PC-9 (cell line): ENCODE measurements around the gene ARSI. TPM values are rescaled to one million over a fixed set of nuclear protein-coding genes. Genes with fewer than 3 reads are reported as not detected.

Source experiments
- BruUV-seq: library from RNA; stranded (reverse); fragments of 400-500 nt; replicated peaks from 2 replicates; lab custom pipeline; 2021; lab: Mats Ljungman, UMichigan
- CTCF ChIA-PET: fragments of 300-600 bp; sonication (Branson Sonifier 250); formaldehyde crosslinking; loops from one replicate; lab custom pipeline; 2022; ENCODE audit warnings: antibody characterized with exemption; lab: Charles Lee
- POLR2A ChIA-PET: fragments of 300-600 bp; sonication (Branson Sonifier 250); formaldehyde crosslinking; loops from one replicate; lab custom pipeline; 2022; ENCODE audit warnings: antibody characterized with exemption; ENCODE audit not compliant: unreplicated experiment; lab: Charles Lee
- DNase-seq, 2 experiments: peaks; one replicate each; pipeline versions ENCODE4 v3.0.0 to v3.0.0-alpha.2; 2015 to 2022; ENCODE audit warnings: mixed read lengths in 1 of 2
- H2AFZ ChIP-seq: fragments of 200-600 bp; sonication (generic); 2 replicates; pipeline ENCODE4 v1.8.1; 2017; ENCODE audit warnings: antibody characterized with exemption
- H3F3A ChIP-seq: fragments of 200-600 bp; sonication (generic); 2 replicates; pipeline ENCODE4 v1.8.1; 2017; ENCODE audit warnings: antibody characterized with exemption, mild to moderate bottlenecking, low read depth; ENCODE audit not compliant: insufficient read depth
- H3K27ac ChIP-seq: fragments of 200-600 bp; sonication (generic); 2 replicates; pipeline ENCODE4 v1.6.1; 2016; ENCODE audit warnings: mixed run types
- H3K27me3 ChIP-seq: fragments of 200-600 bp; sonication (generic); 2 replicates; pipeline ENCODE4 v1.6.1; 2016; ENCODE audit warnings: low read depth, mixed run types; ENCODE audit not compliant: insufficient read depth
- H3K36me3 ChIP-seq: fragments of 200-600 bp; sonication (generic); 2 replicates; pipeline ENCODE4 v1.6.1; 2016; ENCODE audit warnings: low read depth, mixed run types
- H3K4me1 ChIP-seq: fragments of 200-600 bp; sonication (generic); replicated peaks from 2 replicates; pipeline ENCODE4 v1.6.1; 2016; ENCODE audit warnings: mixed run types; ENCODE audit not compliant: insufficient read depth
- H3K4me2 ChIP-seq: fragments of 200-600 bp; sonication (generic); 2 replicates; pipeline ENCODE4 v1.6.1; 2017; ENCODE audit warnings: mixed run types
- H3K4me3 ChIP-seq: fragments of 200-600 bp; sonication (generic); 2 replicates; pipeline ENCODE4 v1.6.1; 2016; ENCODE audit warnings: mixed run types
- H3K79me2 ChIP-seq: fragments of 200-600 bp; sonication (generic); 2 replicates; pipeline ENCODE4 v1.6.1; 2017; ENCODE audit warnings: low read depth, mixed run types
- H3K9me2 ChIP-seq: fragments of 200-600 bp; sonication (generic); 2 replicates; pipeline ENCODE4 v1.8.1; 2017; ENCODE audit warnings: mild to moderate bottlenecking; ENCODE audit not compliant: insufficient read depth
- H3K9me3 ChIP-seq: fragments of 200-600 bp; sonication (generic); 2 replicates; pipeline ENCODE4 v1.8.1; 2016; ENCODE audit warnings: low read depth; ENCODE audit not compliant: insufficient read depth
- H4K20me1 ChIP-seq: fragments of 200-600 bp; sonication (generic); 2 replicates; pipeline ENCODE4 v1.8.1; 2017; ENCODE audit not compliant: insufficient read depth
- CTCF ChIP-seq: fragments of 200-600 bp; sonication (generic); conservative IDR thresholded peaks from 2 replicates; pipeline ENCODE4 v1.6.1; 2017; ENCODE audit warnings: mixed run types, antibody characterized with exemption, mild to moderate bottlenecking, moderate library complexity
- EZH2 ChIP-seq: fragments of 200-600 bp; sonication (generic); IDR thresholded peaks from 2 replicates; pipeline ENCODE4 v1.8.0; 2017; ENCODE audit warnings: antibody characterized with exemption, low read depth
- intact Hi-C: fragments of 100-400 bp; cut with micrococcal nuclease; formaldehyde crosslinking; loops from one replicate; pipeline ENCODE4 v1.10.0; 2022; ENCODE audit not compliant: unreplicated experiment
- total RNA-seq: library from RNA; stranded (reverse); gene quantifications from 2 replicates; pipeline ENCODE4 v1.2.3, GENCODE V29; 2021

The ARSI gene
- total RNA-seq, 1 experiment from 2014 or later = 2.6 TPM

GRCh38 chr5:150326707-150327106, 24.0 kb upstream of the ARSI start:
- Histone ChIP-seq H3K36me3 (no peaks in the 10 kb centered on the region), H4K20me1 (no peaks in the 10 kb centered on the region), H3K27ac (no peak overlapping the region), H3K4me3 (no peak overlapping the region), H3K79me2 (no peaks in the 10 kb centered on the region), H3K27me3 (no peaks in the 10 kb centered on the region), H3F3A (peaks cover 10% of the 10 kb centered on the region), H3K4me1 (peaks cover 17% of the 10 kb centered on the region), H3K4me2 (no peak overlapping the region), H3K9me2 (no peaks in the 10 kb centered on the region), H3K9me3 (no peaks in the 10 kb centered on the region), H2AFZ (no peak overlapping the region)
- ChIA-PET CTCF (no interaction called here), POLR2A (no interaction called here)
- TF ChIP-seq CTCF (no peak), EZH2 (no peak)
- DNase-seq = no peak
- intact Hi-C loops = no loop called here
- BruUV-seq = no TSS peak

DNA sequence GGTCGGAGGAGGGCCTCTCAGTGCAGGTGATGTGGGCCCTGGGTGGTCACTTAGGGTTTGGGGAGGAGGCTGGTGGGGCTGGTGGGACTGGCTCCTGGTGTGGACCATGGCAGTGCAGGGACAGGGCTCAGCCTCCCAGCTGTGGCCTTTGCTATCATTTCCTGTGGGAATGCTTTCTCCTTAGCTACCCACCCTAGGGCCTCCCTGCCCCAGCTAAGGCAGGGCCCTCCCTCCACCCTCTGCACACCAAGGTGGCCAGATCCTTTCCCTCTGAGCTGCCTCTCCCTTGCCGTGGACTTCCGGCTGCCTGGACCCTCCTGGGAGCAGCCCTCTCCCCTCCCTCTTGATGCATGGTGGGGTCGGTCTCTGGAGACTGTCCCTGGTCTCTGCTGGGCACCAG, 22.7 kb upstream of the ARSI start:
- H3K4me2 ChIP-seq = no peak overlapping the region
- no TSS peak for BruUV-seq
- H3K9me3 ChIP-seq = no peaks in the 10 kb centered on the region
- DNase-seq = no peak
- intact Hi-C loops = no loop called here
- peaks cover 23% of the 10 kb centered on the region for H3F3A ChIP-seq
- no peak overlapping the region for H3K27ac ChIP-seq
- no peaks in the 10 kb centered on the region for H3K9me2 ChIP-seq
- H2AFZ ChIP-seq = no peak overlapping the region
- CTCF ChIA-PET = no interaction called here
- no peak overlapping the region for H3K4me3 ChIP-seq
- peaks cover 30% of the 10 kb centered on the region for H3K4me1 ChIP-seq
- POLR2A ChIA-PET = interaction anchor here (0.6 kb wide), 1 partner anchor 16 kb away, joined by 14 read pairs; no protein-coding TSS in a partner anchor
- no peaks in the 10 kb centered on the region for H3K36me3 ChIP-seq
- H3K27me3 ChIP-seq = no peaks in the 10 kb centered on the region
- no peaks in the 10 kb centered on the region for H4K20me1 ChIP-seq
- no peaks in the 10 kb centered on the region for H3K79me2 ChIP-seq
- TF ChIP-seq EZH2 (no peak), CTCF (no peak)

- no peaks in the 10 kb centered on the region for H3K27me3 ChIP-seq
- DNase-seq = no peak
- no peaks in the 10 kb centered on the region for H3K79me2 ChIP-seq
- no peak overlapping the region for H3K4me3 ChIP-seq
- no peaks in the 10 kb centered on the region for H3K36me3 ChIP-seq
- H3K9me2 ChIP-seq = no peaks in the 10 kb centered on the region
- no peaks in the 10 kb centered on the region for H3K9me3 ChIP-seq
- intact Hi-C loops = loop anchor here (5.0 kb wide), 1 partner anchor 62 kb away; no protein-coding TSS in a partner anchor
- POLR2A ChIA-PET = no interaction called here
- TF ChIP-seq EZH2 = no peak
- TF ChIP-seq CTCF = no peak
- H4K20me1 ChIP-seq = no peaks in the 10 kb centered on the region
- peaks cover 44% of the 10 kb centered on the region for H3K4me1 ChIP-seq
- BruUV-seq = no TSS peak
- H3K27ac ChIP-seq = no peak overlapping the region
- no peak overlapping the region for H3K4me2 ChIP-seq
- no peak overlapping the region for H2AFZ ChIP-seq
- H3F3A ChIP-seq = peaks cover 35% of the 10 kb centered on the region
- CTCF ChIA-PET = no interaction called here
Measured at GRCh38 chr5:150323819-150324218, 21.1 kb upstream of the ARSI start.
